A172 (cell line): ENCODE measurements around the gene LHX2. TPM values are rescaled to one million over a fixed set of nuclear protein-coding genes. Genes with fewer than 3 reads are reported as not detected.
A peak's percentile ranks its signal among the peaks of the same experiment; 100 is the strongest.
"Not testable (repeated sequence)": the region's sequence is repeated elsewhere in the genome, so short reads cannot be mapped to it uniquely, and the experiment has no call there.

ENCODE experiments used
- DNase-seq: peaks from one replicate; pipeline ENCODE4 v3.0.0-alpha.2; 2015; ENCODE audit warnings: low spot score
- total RNA-seq: library from RNA; depleted of rRNA; stranded (reverse); fragments of >200 nt; shearing (Covaris generic); gene quantifications from 2 replicates; pipeline ENCODE4 v1.2.3, GENCODE V29; 2014; rRNA removed

The LHX2 gene, protein sequence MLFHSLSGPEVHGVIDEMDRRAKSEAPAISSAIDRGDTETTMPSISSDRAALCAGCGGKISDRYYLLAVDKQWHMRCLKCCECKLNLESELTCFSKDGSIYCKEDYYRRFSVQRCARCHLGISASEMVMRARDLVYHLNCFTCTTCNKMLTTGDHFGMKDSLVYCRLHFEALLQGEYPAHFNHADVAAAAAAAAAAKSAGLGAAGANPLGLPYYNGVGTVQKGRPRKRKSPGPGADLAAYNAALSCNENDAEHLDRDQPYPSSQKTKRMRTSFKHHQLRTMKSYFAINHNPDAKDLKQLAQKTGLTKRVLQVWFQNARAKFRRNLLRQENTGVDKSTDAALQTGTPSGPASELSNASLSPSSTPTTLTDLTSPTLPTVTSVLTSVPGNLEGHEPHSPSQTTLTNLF
- total RNA-seq, result 10.9 and 14.5 TPM in 2 replicates

DNA sequence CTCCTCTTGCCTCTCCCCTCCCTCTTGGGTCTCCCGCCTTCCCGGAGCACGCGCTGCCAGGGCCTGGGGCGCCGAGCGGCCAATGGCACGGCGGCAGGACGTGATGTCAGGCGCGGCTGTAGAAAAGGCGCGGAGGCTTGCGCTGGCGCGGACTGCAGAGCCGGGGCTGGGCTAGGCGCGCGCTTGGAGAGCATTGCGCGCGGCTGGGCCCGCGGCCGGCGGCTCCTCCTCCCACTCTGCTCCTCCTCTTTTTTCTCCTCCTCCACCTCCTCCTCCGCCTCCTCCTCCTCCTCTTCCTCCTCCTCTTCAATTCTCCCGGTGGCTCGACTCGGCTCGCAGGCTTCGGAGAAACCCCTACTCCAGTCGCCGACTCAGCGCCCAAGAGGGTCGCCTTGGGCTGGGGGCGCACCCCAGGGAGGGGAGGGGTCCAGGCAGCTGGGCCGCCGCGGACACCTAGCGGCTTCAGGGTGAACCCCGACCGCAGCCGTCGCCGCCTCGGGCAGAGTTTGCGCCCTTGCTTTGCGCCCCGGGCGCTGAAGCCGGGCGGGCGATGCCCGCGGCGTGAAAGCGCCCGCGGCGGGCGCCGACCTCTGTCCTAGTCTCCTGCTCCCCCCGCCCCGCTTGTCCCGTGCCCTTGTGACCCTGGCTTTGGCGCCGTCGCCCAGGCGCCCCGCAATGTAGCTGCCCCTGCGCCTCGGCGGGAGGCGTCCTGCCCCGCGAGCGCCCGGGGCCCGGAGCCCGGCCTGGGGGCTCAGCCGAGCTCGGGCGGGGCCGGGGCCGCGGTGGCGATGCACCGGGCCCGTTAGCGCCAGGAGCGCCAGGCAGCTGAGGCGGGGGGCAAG, at the start of gene LHX2:
Gene LHX2, plus strand, starts transcription at position 309 of the 842 bp plus-strand sequence. CDS start 581 bp downstream, outside the sequence.
- peak; percentile 95 for DNase-seq

- DNase-seq, result no peak
Observed at GRCh38 chr9:123964761-123965160, 46.8 kb upstream of the LHX2 start.

DNA sequence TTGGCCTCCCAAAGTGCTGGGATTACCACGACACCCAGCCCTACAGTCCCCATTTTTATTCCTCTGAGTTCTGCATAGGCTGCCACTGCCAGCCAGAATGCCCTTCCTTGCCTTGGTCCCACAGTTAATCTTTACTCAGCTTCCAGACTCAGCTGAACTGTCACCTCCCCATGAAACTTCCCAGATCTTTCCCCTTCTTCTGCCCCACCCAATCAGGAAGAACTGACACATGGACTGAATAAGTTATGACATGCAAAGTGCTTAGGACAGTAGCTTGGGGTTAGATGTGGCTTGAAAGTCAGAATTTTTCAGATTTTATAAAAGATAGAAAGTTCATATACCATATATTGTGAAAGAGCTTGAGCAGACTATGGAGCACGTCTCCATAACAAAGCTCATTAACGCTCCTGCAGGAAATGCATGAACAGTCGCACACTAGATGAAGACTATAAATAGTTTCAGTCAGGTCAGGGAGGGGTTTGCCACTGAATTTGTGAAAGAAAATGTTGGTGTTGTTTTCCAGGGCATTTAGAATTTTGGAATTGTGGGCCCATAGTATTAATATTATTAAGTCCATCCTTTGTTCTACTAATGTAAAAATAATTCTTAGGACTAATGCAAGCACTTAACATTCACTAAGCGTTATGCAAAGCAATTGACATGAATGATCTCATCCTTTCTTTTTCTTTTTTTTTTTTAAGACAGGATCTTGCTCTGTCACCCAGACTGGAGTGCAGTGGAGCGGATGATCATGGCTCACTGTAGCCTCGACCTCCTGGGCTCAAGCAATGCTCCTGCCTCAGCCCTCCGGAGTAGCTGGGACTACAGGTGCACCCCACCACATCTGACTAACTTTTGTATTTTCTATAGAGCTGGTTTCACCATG, 45.5 kb upstream of the LHX2 start:
- no peak for DNase-seq

- no peak for DNase-seq
Observed at GRCh38 chr9:123967323-123967722, 44.2 kb upstream of the LHX2 start.

DNA sequence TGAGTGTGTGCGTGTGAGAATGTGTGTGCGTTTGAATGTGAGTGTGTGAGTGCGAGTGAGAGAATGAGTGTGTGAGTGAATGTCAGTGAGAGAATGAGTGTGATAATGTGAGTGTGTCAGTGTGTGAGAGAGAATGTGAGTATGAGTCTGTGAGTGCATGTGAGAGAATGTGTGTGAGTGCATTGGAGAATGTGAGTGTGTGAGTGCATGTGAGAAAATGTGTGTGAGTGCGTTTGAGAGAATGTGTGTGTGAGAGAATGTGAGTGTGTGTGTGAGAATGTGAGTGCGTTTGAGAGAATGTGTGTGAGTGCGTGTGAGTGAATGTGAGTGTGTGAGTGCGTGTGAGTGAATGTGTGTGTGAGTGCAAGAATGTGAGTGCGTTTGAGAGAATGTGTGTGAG, 39.0 kb upstream of the LHX2 start:
- DNase-seq, result no peak

- DNase-seq, result no peak
Observed at GRCh38 chr9:123973590-123974223, 37.9 kb upstream of the LHX2 start.

GRCh38 chr9:123974471-123974870, 37.1 kb upstream of the LHX2 start:
- DNase-seq, result no peak

DNA sequence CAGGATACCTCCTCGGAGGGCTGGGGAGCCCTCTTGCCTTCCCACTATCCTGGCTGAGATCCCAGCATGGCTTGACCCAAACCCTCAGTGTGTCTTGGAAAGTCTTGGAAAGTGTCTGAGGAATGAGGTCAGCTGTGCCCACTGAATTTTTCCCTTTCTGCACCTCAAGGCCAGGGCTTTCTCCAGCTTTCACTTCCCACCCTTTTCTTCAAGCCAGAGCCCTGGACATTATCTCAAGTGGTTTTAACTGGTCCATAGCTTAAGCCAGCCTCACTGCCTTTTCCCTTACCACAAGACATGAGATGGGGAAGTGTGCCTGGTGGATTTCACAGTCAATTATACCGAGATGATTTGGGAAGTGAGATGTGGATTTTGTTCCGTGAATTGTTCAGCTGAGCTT, 35.7 kb upstream of the LHX2 start:
- no peak for DNase-seq

- DNase-seq, result not testable (repeated sequence)
Observed at GRCh38 chr9:123976579-123976978, 35.0 kb upstream of the LHX2 start.

GRCh38 chr9:123978981-123979380, 32.6 kb upstream of the LHX2 start:
- no peak for DNase-seq

- no peak for DNase-seq
Observed at GRCh38 chr9:123982535-123982934, 29.0 kb upstream of the LHX2 start.

DNA sequence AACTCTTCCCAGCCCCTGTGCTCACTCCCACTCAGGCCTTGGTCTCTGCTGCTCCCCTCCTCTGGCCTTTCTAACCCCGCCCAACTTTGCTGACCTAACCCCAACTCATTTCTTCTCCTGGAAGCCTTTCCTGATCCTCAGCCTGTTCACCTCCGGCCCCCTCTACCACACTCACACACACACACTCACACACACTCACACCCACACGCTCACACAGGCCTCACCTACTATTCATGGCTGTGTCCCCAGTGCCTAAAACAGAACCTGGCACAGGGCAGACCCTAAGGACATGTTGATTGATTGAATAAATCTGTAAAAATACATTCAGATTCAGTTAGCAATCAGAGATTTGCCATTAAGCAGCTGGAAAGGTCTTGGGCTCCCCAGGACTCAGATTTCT, 28.5 kb upstream of the LHX2 start:
- DNase-seq, result no peak

GRCh38 chr9:123984802-123985201, 26.8 kb upstream of the LHX2 start:
- DNase-seq, result no peak

DNA sequence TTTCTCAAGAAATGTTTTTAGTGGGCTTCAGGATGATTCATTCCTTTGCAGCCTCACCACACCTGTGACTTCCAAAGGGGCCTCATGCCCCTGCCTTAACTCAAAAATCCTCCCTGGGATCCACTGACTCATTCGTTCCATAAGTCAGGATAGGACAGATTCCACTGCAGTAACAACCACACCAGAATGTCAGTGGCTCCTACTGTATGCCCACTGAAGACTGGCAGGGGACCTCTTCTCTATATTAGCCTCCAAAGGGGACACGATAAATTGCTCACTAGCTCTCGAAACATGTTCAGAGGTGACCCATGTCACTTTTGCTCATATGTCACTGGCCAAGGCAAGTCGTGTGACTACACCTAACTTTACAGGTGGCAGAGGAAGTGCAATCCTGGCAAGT, 25.7 kb upstream of the LHX2 start:
- DNase-seq, result no peak

GRCh38 chr9:123990427-123990826, 21.1 kb upstream of the LHX2 start:
- DNase-seq, result no peak

GRCh38 chr9:123992679-123993078, 18.9 kb upstream of the LHX2 start:
- DNase-seq, result not testable (repeated sequence)

GRCh38 chr9:123996731-123997421, 14.7 kb upstream of the LHX2 start:
- DNase-seq, result peak; percentile 46

GRCh38 chr9:123997665-123998277, 13.8 kb upstream of the LHX2 start:
- DNase-seq, result no peak

GRCh38 chr9:123998278-123998925, 13.2 kb upstream of the LHX2 start:
- DNase-seq, result no peak
